Endometrial microvascular endothelial cells (primary cell): ENCODE measurements around the gene PGLYRP2. TPM values are rescaled to one million over a fixed set of nuclear protein-coding genes. Genes with fewer than 3 reads are reported as not detected.

ENCODE experiments used
- total RNA-seq: library from RNA; depleted of rRNA; stranded (reverse); fragments of >200 nt; gene quantifications from one replicate; pipeline ENCODE4 v1.2.3, GENCODE V29; 2015; ENCODE audit errors: inconsistent ontology term

Gene PGLYRP2
- total RNA-seq, 1 donor from 2014 or later: not detected

Other genes with a start within 250 kb of the PGLYRP2 start
- 1.9 TPM for gene EPHX3, start 247.1 kb downstream of the PGLYRP2 start, total RNA-seq
- 40.8 TPM for gene BRD4, start 147.0 kb downstream of the PGLYRP2 start, total RNA-seq
- 21.2 TPM for gene AKAP8, start 99.7 kb downstream of the PGLYRP2 start, total RNA-seq
- gene AKAP8L, start 60.5 kb downstream of the PGLYRP2 start, total RNA-seq: 45.8 TPM
- 46.6 TPM for gene WIZ, start 29.5 kb downstream of the PGLYRP2 start, total RNA-seq
- gene RASAL3, start 15.0 kb downstream of the PGLYRP2 start, total RNA-seq: 30.0 TPM
- not detected for gene CYP4F22, start 29.0 kb upstream of the PGLYRP2 start, total RNA-seq
- gene CYP4F8, start 135.7 kb upstream of the PGLYRP2 start, total RNA-seq: not detected
- not detected for gene CYP4F3, start 161.4 kb upstream of the PGLYRP2 start, total RNA-seq
- not detected for gene CYP4F12, start 193.6 kb upstream of the PGLYRP2 start, total RNA-seq
- gene OR10H2, start 248.5 kb upstream of the PGLYRP2 start, total RNA-seq: not detected